ENCODE data around the gene MARVELD1.

MARVELD1 gene

DNA sequence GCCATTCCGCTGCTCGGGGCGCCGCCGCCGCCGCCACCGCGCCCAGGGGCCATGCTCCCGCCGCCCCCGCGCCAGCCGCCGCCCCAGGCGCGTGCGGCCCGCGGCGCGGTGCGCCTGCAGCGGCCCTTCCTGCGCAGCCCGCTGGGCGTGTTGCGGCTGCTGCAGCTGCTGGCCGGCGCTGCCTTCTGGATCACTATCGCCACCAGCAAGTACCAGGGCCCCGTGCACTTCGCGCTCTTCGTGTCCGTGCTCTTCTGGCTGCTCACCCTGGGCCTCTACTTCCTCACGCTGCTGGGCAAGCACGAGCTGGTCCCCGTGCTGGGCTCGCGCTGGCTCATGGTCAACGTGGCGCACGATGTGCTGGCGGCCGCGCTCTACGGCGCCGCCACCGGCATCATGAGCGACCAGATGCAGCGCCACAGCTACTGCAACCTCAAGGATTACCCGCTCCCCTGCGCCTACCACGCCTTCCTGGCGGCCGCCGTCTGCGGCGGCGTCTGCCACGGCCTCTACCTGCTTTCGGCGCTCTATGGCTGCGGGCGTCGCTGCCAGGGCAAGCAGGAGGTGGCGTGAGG is 383 bp downstream of the MARVELD1 start:
- Histone ChIP-seq H3K4me3 (ENCODE audit: low read depth, low read length) (peak overlapping the region; percentile 84), H3K27me3 (ENCODE audit: control insufficient read depth, insufficient read depth, low read length) (peaks cover 4% of the 10 kb centered on the region; the same call in 1 of the 2 replicates), H3K9ac (ENCODE audit: low read depth, low read length) (peak overlapping the region; percentile 78), H3K9me3 (ENCODE audit: control insufficient read depth, insufficient read depth, low read length) (no peaks in the 10 kb centered on the region), H3K27ac (ENCODE audit: low read depth, low read length) (peak overlapping the region; percentile 82), H3K36me3 (ENCODE audit: control insufficient read depth, insufficient read depth, low read length) (peaks cover 19% of the 10 kb centered on the region), H3K4me1 (ENCODE audit: control insufficient read depth, insufficient read depth, low read length) (peaks cover 27% of the 10 kb centered on the region)

DNA sequence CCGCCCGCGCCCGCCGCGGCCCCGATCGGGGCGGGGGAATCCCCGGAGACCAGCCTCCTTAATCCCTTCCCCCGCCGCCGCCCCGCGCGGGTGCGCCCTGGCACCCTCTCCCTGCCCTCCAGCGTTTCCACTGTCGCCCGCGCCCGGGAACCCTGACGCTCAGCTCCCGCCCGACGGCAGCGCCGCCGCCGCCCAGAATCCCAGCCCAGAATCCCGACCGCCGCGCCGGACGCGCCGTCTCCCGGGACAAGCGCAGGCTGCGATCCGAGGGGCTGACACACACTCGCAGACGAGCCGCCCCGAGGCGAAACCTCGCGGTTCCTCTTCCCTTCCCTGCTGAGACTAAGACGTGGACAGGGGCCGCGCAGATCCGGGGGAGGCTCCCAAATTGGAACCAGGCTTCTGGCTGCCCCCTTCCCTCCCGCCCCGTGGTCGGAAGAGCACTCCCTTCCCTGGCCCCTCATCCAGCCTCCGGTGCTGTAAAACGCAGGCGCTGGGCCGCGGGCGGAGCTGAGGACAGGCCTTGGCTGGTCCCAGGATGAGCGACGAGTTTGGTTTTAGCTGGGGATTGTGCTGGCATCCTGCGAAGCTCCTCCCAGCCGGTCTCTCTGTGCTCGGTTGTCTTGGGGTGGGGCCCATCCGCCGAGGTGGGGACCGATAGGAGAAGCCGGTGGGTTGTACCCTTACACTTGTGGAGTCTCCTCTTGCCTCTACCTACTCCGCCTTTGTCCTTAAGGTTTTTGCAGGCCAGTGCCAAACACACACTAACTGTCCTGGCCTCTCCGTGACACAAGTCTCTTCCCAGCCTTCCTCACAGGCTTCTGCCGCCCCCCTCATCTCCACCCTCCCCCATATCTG is 1.1 kb downstream of the MARVELD1 start:
- Histone ChIP-seq H3K9me3 (ENCODE audit: control insufficient read depth, insufficient read depth, low read length) (no peaks in the 10 kb centered on the region), H3K27me3 (ENCODE audit: control insufficient read depth, insufficient read depth, low read length) (peaks cover 4% of the 10 kb centered on the region; the same call in 1 of the 2 replicates), H3K4me3 (ENCODE audit: low read depth, low read length) (peak overlapping the region; percentile 84), H3K36me3 (ENCODE audit: control insufficient read depth, insufficient read depth, low read length) (peaks cover 21% of the 10 kb centered on the region), H3K4me1 (ENCODE audit: control insufficient read depth, insufficient read depth, low read length) (peaks cover 29% of the 10 kb centered on the region), H3K27ac (ENCODE audit: low read depth, low read length) (peak overlapping the region; percentile 82), H3K9ac (ENCODE audit: low read depth, low read length) (peak overlapping the region; percentile 78)

DNA sequence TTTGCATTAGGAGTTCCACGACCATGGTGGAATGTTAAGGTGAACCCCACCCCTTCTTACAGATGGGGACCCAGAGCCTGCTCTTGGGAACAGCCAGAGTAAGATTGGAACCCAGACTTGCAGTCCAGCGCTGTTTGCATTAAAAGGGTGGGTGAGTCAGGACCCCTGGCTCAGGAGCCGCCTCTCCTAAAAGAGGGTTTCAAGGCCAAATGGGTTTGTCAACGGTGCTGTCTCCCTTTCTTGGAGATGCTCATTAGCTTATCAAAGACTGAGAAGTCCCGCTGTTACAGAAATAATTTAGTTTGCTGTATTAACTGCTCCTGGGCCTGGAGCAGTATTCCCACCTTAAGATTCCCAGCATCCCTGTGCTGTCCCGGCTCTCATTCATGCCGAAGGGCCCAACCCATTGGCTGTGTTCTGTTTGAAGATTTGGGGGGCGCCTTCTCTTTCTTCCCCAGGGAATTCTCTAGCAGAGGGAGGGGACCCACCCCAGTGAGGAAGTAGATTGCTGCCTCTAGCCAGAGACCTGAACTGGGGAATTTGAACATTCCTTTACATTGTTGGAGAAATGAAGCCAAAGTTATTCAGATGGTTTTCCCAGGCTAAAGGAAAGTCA is 1.8 kb downstream of the MARVELD1 start:
- H3K4me3 ChIP-seq (ENCODE audit: low read depth, low read length): peak overlapping the region; percentile 84
- peak overlapping the region; percentile 82 for H3K27ac ChIP-seq (ENCODE audit: low read depth, low read length)
- H3K4me1 ChIP-seq (ENCODE audit: control insufficient read depth, insufficient read depth, low read length): peaks cover 31% of the 10 kb centered on the region
- H3K9me3 ChIP-seq (ENCODE audit: control insufficient read depth, insufficient read depth, low read length): no peaks in the 10 kb centered on the region
- H3K9ac ChIP-seq (ENCODE audit: low read depth, low read length): no peak overlapping the region
- H3K36me3 ChIP-seq (ENCODE audit: control insufficient read depth, insufficient read depth, low read length): peaks cover 21% of the 10 kb centered on the region
- H3K27me3 ChIP-seq (ENCODE audit: control insufficient read depth, insufficient read depth, low read length): peaks cover 4% of the 10 kb centered on the region; the same call in 1 of the 2 replicates

DNA sequence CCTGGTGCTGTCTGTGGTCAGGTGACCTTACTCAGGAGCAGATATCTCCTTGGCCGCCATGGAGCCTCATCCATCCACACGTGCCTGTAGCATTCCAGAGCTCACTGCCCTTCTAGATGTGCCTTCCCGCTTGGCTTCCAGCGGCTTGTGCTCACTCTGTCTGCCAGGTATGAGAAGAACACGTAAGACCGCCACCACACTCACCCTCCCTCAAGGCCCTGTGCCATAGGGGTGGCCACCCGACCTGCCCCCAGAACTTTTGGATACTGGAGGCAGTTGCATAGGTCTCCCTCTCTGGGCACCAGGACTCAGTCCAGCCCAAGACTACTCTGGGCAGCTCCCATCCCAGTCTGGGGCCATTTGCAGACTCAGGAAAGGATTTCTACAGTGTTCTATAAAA is 4.1 kb downstream of the MARVELD1 start:
- Histone ChIP-seq H3K9ac (ENCODE audit: low read depth, low read length) (no peak overlapping the region), H3K27ac (ENCODE audit: low read depth, low read length) (no peak overlapping the region), H3K4me1 (ENCODE audit: control insufficient read depth, insufficient read depth, low read length) (peaks cover 31% of the 10 kb centered on the region), H3K27me3 (ENCODE audit: control insufficient read depth, insufficient read depth, low read length) (no peaks in the 10 kb centered on the region), H3K9me3 (ENCODE audit: control insufficient read depth, insufficient read depth, low read length) (no peaks in the 10 kb centered on the region), H3K4me3 (ENCODE audit: low read depth, low read length) (no peak overlapping the region), H3K36me3 (ENCODE audit: control insufficient read depth, insufficient read depth, low read length) (peaks cover 21% of the 10 kb centered on the region)

DNA sequence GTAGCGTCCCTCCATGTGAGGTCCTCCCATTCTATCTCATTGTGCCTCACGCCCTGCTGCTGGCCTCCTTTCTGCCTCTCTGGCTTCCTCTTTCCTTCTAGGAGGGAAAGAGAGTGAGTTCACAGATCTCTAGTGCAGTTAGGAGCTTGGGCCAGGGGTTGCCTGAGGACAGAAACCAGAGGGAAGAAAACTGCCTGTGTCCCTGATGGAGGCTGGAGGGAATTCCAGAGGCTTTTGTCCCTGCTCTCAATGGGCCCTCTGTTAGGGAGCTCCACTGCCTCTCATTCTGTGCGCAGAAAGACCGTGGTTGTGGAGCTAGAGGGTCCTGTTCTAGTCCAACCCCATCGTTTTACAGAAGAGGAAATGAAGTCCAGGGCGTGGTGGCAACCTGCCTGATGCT is 4.6 kb downstream of the MARVELD1 start:
- no peak overlapping the region for H3K4me3 ChIP-seq (ENCODE audit: low read depth, low read length)

DNA sequence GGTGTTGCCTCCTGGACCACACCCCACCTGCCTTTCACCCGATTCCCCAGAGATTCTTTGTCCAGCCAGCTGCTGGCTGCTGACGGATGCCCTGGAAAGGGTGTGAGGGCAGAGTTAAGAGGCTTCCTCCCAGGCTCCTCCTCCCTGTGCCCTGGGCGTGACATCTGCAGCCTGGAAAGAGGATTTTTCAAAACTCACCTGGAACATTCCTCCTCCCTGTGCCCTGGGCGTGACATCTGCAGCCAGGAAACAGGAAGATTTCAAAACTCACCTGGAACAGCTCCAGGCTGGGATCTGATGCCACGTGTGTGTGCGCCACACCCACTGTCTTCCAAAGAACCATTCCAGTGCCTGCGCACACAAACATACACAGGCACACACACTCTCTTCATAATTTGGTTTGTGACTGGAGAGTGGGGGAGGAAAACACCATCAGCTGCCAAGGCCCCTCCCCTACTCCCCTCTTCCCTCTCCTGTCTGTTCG is 5.2 kb downstream of the MARVELD1 start:
- Histone ChIP-seq H3K9ac (ENCODE audit: low read depth, low read length) (no peak overlapping the region), H3K4me3 (ENCODE audit: low read depth, low read length) (no peak overlapping the region)

More for the DNA sequence above, 4.6 kb downstream of the MARVELD1 start:
- Histone ChIP-seq H3K36me3 (ENCODE audit: control insufficient read depth, insufficient read depth, low read length) (peaks cover 21% of the 10 kb centered on the region), H3K27me3 (ENCODE audit: control insufficient read depth, insufficient read depth, low read length) (no peaks in the 10 kb centered on the region), H3K4me1 (ENCODE audit: control insufficient read depth, insufficient read depth, low read length) (peaks cover 26% of the 10 kb centered on the region), H3K9ac (ENCODE audit: low read depth, low read length) (no peak overlapping the region), H3K27ac (ENCODE audit: low read depth, low read length) (no peak overlapping the region), H3K9me3 (ENCODE audit: control insufficient read depth, insufficient read depth, low read length) (no peaks in the 10 kb centered on the region)

DNA sequence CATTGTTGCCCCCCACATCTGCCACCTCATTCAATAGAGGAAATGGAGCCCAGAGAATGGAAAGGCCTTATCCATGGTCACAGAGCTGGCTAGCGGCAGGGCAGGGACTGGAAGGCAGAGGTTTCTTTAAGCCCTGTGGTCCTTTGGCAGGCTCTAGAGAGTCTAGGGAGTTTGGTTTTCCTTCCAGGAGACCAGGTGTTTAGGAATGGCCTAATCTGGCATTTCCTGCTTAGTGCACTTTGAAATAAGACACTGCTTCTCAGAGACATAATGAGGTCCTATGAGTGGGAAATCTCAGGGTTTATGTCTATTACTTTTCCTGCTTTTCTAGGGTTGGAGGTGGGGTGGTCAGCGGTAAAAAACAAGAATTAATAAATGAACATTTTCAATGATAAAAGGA is 6.1 kb downstream of the MARVELD1 start:
- peaks cover 26% of the 10 kb centered on the region for H3K4me1 ChIP-seq (ENCODE audit: control insufficient read depth, insufficient read depth, low read length)
- no peak overlapping the region for H3K4me3 ChIP-seq (ENCODE audit: low read depth, low read length)
- H3K9me3 ChIP-seq (ENCODE audit: control insufficient read depth, insufficient read depth, low read length): no peaks in the 10 kb centered on the region
- H3K9ac ChIP-seq (ENCODE audit: low read depth, low read length): no peak overlapping the region
- peaks cover 21% of the 10 kb centered on the region for H3K36me3 ChIP-seq (ENCODE audit: control insufficient read depth, insufficient read depth, low read length)
- H3K27me3 ChIP-seq (ENCODE audit: control insufficient read depth, insufficient read depth, low read length): no peaks in the 10 kb centered on the region
- H3K27ac ChIP-seq (ENCODE audit: low read depth, low read length): peak overlapping the region; percentile 36

More for the DNA sequence above, 5.2 kb downstream of the MARVELD1 start:
- no peaks in the 10 kb centered on the region for H3K9me3 ChIP-seq (ENCODE audit: control insufficient read depth, insufficient read depth, low read length)
- H3K27ac ChIP-seq (ENCODE audit: low read depth, low read length): peak overlapping the region; percentile 30
- H3K36me3 ChIP-seq (ENCODE audit: control insufficient read depth, insufficient read depth, low read length): peaks cover 21% of the 10 kb centered on the region
- H3K4me1 ChIP-seq (ENCODE audit: control insufficient read depth, insufficient read depth, low read length): peaks cover 26% of the 10 kb centered on the region
- H3K27me3 ChIP-seq (ENCODE audit: control insufficient read depth, insufficient read depth, low read length): no peaks in the 10 kb centered on the region

DNA sequence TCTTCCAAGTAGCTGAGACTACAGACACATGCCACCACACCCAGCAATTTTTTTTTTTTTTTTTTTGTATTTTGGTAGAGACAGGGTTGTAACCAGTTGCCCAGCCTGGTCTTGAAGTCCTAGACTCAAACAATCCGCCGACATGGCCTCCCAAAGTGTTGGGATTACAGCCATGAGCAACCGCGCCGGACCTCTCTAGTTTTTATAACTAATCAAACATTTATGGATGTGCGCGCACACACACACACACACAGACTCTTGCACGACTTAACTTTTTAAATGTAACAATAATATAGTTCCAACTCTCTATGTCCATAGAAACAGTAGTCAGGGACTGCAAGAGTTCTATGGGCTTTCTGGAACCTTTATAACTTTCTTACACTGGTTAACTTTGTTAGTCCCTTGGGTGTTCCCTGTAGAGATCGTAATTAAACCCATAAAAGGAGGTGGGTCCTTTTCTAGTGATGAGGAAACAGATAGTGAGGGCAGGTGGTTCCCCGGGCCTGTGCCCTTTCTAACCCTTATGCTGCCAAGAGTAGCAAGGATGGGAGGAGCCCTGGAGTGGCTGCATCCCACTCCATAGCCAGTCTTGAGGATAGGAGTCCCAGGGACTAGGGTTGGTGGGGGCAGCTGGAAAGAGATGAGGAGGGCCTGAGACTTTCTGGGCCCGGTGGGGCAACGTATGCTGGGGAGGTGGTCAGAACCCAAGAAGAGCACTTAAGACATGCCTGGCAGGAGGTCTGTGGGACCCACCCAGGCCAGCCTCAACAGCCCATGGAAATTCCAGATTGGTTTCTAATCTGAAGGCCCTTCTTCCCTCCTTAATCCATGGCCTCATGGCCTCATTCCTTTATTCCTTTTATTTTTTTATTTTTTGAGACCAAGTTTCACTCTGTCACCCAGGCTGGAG is 8.6 kb downstream of the MARVELD1 start:
- Histone ChIP-seq H3K4me3 (ENCODE audit: low read depth, low read length) (no peak overlapping the region), H3K9ac (ENCODE audit: low read depth, low read length) (no peak overlapping the region), H3K9me3 (ENCODE audit: control insufficient read depth, insufficient read depth, low read length) (no peaks in the 10 kb centered on the region), H3K27ac (ENCODE audit: low read depth, low read length) (no peak overlapping the region), H3K4me1 (ENCODE audit: control insufficient read depth, insufficient read depth, low read length) (peaks cover 16% of the 10 kb centered on the region), H3K36me3 (ENCODE audit: control insufficient read depth, insufficient read depth, low read length) (peaks cover 13% of the 10 kb centered on the region), H3K27me3 (ENCODE audit: control insufficient read depth, insufficient read depth, low read length) (no peaks in the 10 kb centered on the region)

DNA sequence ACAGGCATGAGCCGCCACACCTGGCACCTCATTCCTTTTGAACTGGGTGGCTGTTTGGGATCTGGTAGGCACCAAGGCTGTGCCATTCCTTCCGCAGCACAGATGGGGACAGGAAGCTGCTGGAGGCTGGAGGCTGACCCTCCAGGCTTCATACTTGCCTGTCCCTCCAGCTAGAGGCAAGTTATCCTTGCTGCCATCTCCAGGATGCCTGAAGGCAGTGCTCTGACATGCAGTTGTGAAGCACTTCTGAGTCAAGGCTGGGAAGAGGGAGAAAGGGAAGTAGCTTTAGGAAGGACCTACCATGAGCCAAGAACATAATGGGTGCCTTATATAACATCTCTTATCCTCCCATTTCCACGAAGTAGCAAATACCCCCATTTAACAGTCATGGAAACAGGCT is 9.5 kb downstream of the MARVELD1 start:
- no peaks in the 10 kb centered on the region for H3K27me3 ChIP-seq (ENCODE audit: control insufficient read depth, insufficient read depth, low read length)
- H3K36me3 ChIP-seq (ENCODE audit: control insufficient read depth, insufficient read depth, low read length): peaks cover 5% of the 10 kb centered on the region; the same call in 1 of the 2 replicates
- no peak overlapping the region for H3K9ac ChIP-seq (ENCODE audit: low read depth, low read length)

DNA sequence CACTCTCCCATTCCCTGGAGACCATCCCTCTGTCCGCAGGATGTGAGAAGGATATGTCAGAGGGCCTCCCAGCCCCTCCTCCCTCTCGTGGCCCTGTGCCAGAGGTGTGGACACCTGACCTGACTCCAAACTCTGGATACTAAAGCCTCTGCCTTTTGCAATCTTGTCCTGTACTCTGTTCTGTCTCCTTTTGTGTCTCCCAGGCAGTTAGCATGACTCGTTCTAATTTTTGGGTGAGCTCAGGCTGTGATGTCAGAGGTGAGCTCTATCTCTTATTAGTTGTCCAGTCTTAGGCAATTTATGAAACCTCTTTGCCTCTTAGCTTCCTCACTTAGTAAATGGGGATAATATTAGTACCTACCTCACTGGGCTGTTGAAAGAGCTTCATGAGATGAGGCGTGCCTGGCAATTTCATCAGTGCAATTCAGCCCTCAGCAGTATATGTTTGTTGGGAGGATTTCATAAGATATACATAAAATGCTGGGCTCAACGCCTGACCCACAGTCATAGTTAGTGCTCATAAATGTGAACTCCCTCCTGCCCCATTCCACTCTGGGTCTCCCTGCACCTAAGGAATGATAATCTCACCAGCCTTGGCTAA is 10.9 kb downstream of the MARVELD1 start:
- no peak overlapping the region for H3K4me3 ChIP-seq (ENCODE audit: low read depth, low read length)
- no peak overlapping the region for H3K9ac ChIP-seq (ENCODE audit: low read depth, low read length)
- H3K27me3 ChIP-seq (ENCODE audit: control insufficient read depth, insufficient read depth, low read length): no peaks in the 10 kb centered on the region
- no peaks in the 10 kb centered on the region for H3K9me3 ChIP-seq (ENCODE audit: control insufficient read depth, insufficient read depth, low read length)
- H3K4me1 ChIP-seq (ENCODE audit: control insufficient read depth, insufficient read depth, low read length): peaks cover 7% of the 10 kb centered on the region
- no peaks in the 10 kb centered on the region for H3K36me3 ChIP-seq (ENCODE audit: control insufficient read depth, insufficient read depth, low read length)
- no peak overlapping the region for H3K27ac ChIP-seq (ENCODE audit: low read depth, low read length)

More for the DNA sequence above, 9.5 kb downstream of the MARVELD1 start:
- H3K4me1 ChIP-seq (ENCODE audit: control insufficient read depth, insufficient read depth, low read length): peaks cover 16% of the 10 kb centered on the region
- no peak overlapping the region for H3K27ac ChIP-seq (ENCODE audit: low read depth, low read length)
- no peaks in the 10 kb centered on the region for H3K9me3 ChIP-seq (ENCODE audit: control insufficient read depth, insufficient read depth, low read length)
- no peak overlapping the region for H3K4me3 ChIP-seq (ENCODE audit: low read depth, low read length)
